H1 (cell line): ENCODE measurements around the gene GLIS2.

Experiments used
- BCL11A ChIP-seq, 2 experiments: IDR thresholded peaks; one replicate each; pipeline ENCODE4 v1.6.1; 2011; ENCODE audit warnings: low read depth in 2 of 2, low read length in 2 of 2, mild to moderate bottlenecking in 2 of 2
- EZH2 ChIP-seq: fragments of 200-600 bp; sonication (generic); IDR thresholded peaks from 2 replicates; pipeline ENCODE4 v1.7.1; 2012; ENCODE audit warnings: low read depth, mild to moderate bottlenecking, moderate library complexity, low read length, inconsistent platforms; ENCODE audit not compliant: severe bottlenecking
- POLR2A ChIP-seq, 2 experiments: IDR thresholded peaks; 1 replicate in 1 of 2; 2 replicates in 1 of 2; pipeline ENCODE4 v1.6.1; 2011; ENCODE audit warnings: low read depth in 2 of 2, low read length in 2 of 2, mild to moderate bottlenecking in 2 of 2; ENCODE audit errors: control extremely low read depth in 1 of 2
- SIN3A ChIP-seq, 2 experiments: IDR thresholded peaks in 1 of 2; conservative IDR thresholded peaks in 1 of 2; 2 replicates each; pipeline ENCODE4 v1.6.1; 2011 to 2012; ENCODE audit warnings: low read length in 2 of 2, improper control_type of control experiment in 1 of 2, low read depth in 1 of 2, mild to moderate bottlenecking in 1 of 2
- TF ChIP-seq, protein P1 (sequence below), 3 experiments: IDR thresholded peaks; 1 replicate in 2 of 3; 2 replicates in 1 of 3; pipeline versions ENCODE4 v1.5.1 to v1.6.1; 2011; ENCODE audit warnings: low read length in 3 of 3, mild to moderate bottlenecking in 3 of 3, inconsistent platforms in 2 of 3, low read depth in 1 of 3, moderate library complexity in 1 of 3; ENCODE audit not compliant: insufficient read depth in 1 of 3; ENCODE audit errors: control extremely low read depth in 1 of 3
- TF ChIP-seq, protein P2 (sequence below): IDR thresholded peaks from 2 replicates; pipeline ENCODE4 v1.6.1; 2012; ENCODE audit warnings: inconsistent platforms

DNA sequence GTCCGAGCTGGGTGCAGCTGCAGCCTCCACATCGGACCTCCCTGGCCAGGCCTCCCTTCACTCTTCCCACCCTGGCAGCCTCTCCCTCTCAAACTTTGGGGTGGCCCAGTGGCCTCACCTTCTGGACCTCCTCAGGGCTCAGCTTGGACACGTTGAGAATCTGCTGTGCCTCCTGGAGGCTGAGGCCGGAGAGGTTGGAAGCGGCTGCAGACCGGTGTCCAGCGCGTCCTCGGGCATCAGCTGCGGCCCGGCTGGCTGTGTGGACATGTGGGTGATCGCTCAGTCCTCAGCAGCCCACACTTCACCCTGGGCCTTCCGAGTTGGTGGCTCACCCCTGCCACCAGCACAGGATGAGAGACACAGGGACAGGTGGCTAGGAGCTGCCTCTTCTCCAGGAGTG lies 25.4 kb downstream of the GLIS2 start:
- no peak for TF ChIP-seq EZH2
- no peak for TF ChIP-seq POLR2A (IDR thresholded peaks at IDR 0.05; ENCODE audit: control extremely low read depth in 1 of 2, low read depth in 2 of 2, low read length in 2 of 2)
- TF ChIP-seq, protein P1, sequence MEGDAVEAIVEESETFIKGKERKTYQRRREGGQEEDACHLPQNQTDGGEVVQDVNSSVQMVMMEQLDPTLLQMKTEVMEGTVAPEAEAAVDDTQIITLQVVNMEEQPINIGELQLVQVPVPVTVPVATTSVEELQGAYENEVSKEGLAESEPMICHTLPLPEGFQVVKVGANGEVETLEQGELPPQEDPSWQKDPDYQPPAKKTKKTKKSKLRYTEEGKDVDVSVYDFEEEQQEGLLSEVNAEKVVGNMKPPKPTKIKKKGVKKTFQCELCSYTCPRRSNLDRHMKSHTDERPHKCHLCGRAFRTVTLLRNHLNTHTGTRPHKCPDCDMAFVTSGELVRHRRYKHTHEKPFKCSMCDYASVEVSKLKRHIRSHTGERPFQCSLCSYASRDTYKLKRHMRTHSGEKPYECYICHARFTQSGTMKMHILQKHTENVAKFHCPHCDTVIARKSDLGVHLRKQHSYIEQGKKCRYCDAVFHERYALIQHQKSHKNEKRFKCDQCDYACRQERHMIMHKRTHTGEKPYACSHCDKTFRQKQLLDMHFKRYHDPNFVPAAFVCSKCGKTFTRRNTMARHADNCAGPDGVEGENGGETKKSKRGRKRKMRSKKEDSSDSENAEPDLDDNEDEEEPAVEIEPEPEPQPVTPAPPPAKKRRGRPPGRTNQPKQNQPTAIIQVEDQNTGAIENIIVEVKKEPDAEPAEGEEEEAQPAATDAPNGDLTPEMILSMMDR (IDR thresholded peaks at IDR 0.05; ENCODE audit: control extremely low read depth in 1 of 3, insufficient read depth in 1 of 3, low read depth in 1 of 3, low read length in 3 of 3): no peak
- TF ChIP-seq, protein P2, sequence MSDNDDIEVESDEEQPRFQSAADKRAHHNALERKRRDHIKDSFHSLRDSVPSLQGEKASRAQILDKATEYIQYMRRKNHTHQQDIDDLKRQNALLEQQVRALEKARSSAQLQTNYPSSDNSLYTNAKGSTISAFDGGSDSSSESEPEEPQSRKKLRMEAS: no peak
- TF ChIP-seq BCL11A (IDR thresholded peaks at IDR 0.05; ENCODE audit: low read depth in 2 of 2, low read length in 2 of 2): no peak
- no peak for TF ChIP-seq SIN3A (conservative IDR thresholded peaks at IDR 0.05 in 1 of 2, IDR thresholded peaks at IDR 0.05 in 1 of 2; ENCODE audit: low read depth in 1 of 2, low read length in 2 of 2)
